ENCODE results near the gene NRAP. TPM values are rescaled to one million over a fixed set of nuclear protein-coding genes. Genes with fewer than 3 reads are reported as not detected.

NRAP gene
- total RNA-seq, 1 donor from 2014 or later, result not detected

DNA sequence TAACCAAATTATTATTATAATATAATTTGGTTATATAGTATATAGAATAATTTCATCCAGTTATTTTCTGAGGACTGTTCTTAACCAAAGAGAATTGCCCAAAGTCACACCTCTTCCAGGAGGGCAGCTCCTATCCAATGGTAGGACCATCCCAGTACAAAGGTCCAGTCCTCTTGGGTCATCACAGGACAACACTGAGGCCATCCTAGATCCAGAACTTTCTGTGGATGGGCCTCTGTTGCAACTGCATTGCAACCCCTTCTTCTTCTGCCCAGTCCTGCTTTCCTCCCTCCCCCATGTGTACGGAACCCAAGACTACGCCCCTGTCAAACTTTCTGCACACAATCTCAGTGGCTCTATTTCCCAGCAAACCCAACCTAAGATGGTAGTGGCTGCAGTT lies 116.4 kb downstream of the NRAP start:
- H3K36me3 Mint-ChIP-seq, result no peaks in the 10 kb centered on the region
- H3K9me3 Mint-ChIP-seq, result no peaks in the 10 kb centered on the region
- no peak overlapping the region for H3K27ac Mint-ChIP-seq
- DNase-seq (ENCODE audit: low spot score in 2 of 2, unreplicated experiment in 2 of 2), result no peak
- H3K27me3 Mint-ChIP-seq (ENCODE audit: low read depth), result peaks cover 20% of the 10 kb centered on the region
- H3K4me1 Mint-ChIP-seq, result no peaks in the 10 kb centered on the region
- TF ChIP-seq, protein P1, sequence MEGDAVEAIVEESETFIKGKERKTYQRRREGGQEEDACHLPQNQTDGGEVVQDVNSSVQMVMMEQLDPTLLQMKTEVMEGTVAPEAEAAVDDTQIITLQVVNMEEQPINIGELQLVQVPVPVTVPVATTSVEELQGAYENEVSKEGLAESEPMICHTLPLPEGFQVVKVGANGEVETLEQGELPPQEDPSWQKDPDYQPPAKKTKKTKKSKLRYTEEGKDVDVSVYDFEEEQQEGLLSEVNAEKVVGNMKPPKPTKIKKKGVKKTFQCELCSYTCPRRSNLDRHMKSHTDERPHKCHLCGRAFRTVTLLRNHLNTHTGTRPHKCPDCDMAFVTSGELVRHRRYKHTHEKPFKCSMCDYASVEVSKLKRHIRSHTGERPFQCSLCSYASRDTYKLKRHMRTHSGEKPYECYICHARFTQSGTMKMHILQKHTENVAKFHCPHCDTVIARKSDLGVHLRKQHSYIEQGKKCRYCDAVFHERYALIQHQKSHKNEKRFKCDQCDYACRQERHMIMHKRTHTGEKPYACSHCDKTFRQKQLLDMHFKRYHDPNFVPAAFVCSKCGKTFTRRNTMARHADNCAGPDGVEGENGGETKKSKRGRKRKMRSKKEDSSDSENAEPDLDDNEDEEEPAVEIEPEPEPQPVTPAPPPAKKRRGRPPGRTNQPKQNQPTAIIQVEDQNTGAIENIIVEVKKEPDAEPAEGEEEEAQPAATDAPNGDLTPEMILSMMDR (IDR thresholded peaks at IDR 0.05; ENCODE audit: unreplicated experiment), result no peak
- no peak overlapping the region for H3K4me3 Mint-ChIP-seq

DNA sequence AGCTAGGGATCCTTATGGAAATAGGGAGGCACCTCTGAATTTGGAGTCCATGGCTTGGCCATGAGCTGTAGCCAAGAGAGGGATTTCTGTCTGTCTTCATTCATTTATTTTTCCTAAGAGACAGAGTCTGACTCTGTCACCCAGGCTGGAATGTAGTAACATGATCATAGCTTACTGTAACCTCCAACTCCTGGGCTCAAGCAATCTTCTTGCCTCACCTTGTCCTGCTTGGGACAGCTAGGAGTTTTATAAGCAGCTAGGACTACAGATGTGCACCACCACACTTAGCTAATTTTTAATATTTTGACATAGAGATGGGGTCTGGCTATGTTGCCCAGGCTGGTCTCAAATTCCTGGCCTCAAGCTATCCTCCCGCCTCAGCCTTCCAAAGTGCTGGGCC lies 119.4 kb downstream of the NRAP start:
- Mint-ChIP-seq H3K36me3 (no peaks in the 10 kb centered on the region), H3K9me3 (no peaks in the 10 kb centered on the region), H3K4me1 (peaks cover 1% of the 10 kb centered on the region), H3K27me3 (ENCODE audit: low read depth) (peaks cover 22% of the 10 kb centered on the region), H3K4me3 (no peak overlapping the region), H3K27ac (no peak overlapping the region)
- DNase-seq (ENCODE audit: low spot score in 2 of 2, unreplicated experiment in 2 of 2), result no peak
- TF ChIP-seq, protein P1 (IDR thresholded peaks at IDR 0.05; ENCODE audit: unreplicated experiment), result no peak

DNA sequence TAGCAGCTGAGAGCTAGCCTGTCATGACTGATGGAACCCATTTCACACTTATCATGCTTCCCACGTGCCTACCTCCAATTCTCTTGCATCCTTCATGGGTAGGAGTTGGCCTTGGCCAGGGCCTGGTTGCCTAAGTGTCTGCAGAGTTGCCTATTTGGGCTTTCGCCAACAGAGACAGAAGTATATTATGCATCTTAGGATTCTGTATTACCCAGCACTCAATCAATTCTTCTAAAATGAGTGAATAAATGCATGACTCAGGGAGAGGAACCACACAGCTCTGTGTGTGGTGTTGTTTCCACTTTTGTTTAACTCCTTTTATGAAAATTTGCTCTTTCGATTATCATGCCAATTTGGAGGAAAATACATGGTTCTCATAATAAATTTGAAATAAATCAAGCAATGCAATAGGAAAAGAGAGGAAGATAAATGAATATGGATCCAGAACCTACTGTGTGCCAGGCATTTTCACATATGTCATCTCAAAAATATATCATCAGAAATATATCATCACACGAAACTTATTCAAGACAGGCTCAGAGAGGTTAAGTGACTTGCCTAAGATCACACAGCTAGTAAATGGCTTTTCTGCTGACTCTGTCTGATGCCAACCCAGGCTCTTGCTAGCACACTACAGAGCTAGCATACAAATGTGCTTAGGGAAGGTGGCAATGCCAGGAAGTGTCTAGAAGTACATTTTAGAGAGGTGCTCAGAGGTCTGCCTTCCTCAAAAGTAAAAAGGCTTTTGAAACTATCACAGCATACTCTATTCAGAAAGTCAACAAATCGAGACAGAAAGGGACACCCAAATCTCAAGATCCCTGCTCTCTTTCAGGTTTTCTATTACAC lies 120.5 kb downstream of the NRAP start:
- no peak for DNase-seq (ENCODE audit: low spot score in 2 of 2, unreplicated experiment in 2 of 2)
- H3K4me1 Mint-ChIP-seq, result peaks cover 1% of the 10 kb centered on the region
- TF ChIP-seq, protein P1 (IDR thresholded peaks at IDR 0.05; ENCODE audit: unreplicated experiment), result no peak
- H3K36me3 Mint-ChIP-seq, result no peaks in the 10 kb centered on the region
- H3K9me3 Mint-ChIP-seq, result no peaks in the 10 kb centered on the region
- no peak overlapping the region for H3K4me3 Mint-ChIP-seq
- H3K27me3 Mint-ChIP-seq (ENCODE audit: low read depth), result peaks cover 22% of the 10 kb centered on the region
- H3K27ac Mint-ChIP-seq, result no peak overlapping the region

- TF ChIP-seq, protein P1 (IDR thresholded peaks at IDR 0.05; ENCODE audit: unreplicated experiment), result no peak
- DNase-seq (ENCODE audit: low spot score in 2 of 2, unreplicated experiment in 2 of 2), result no peak
- Mint-ChIP-seq H3K27me3 (ENCODE audit: low read depth) (peaks cover 21% of the 10 kb centered on the region), H3K4me3 (no peak overlapping the region), H3K4me1 (peaks cover 1% of the 10 kb centered on the region), H3K27ac (no peak overlapping the region), H3K36me3 (no peaks in the 10 kb centered on the region), H3K9me3 (no peaks in the 10 kb centered on the region)
Observed at GRCh38 chr10:113541549-113541927, 122.3 kb downstream of the NRAP start.

DNA sequence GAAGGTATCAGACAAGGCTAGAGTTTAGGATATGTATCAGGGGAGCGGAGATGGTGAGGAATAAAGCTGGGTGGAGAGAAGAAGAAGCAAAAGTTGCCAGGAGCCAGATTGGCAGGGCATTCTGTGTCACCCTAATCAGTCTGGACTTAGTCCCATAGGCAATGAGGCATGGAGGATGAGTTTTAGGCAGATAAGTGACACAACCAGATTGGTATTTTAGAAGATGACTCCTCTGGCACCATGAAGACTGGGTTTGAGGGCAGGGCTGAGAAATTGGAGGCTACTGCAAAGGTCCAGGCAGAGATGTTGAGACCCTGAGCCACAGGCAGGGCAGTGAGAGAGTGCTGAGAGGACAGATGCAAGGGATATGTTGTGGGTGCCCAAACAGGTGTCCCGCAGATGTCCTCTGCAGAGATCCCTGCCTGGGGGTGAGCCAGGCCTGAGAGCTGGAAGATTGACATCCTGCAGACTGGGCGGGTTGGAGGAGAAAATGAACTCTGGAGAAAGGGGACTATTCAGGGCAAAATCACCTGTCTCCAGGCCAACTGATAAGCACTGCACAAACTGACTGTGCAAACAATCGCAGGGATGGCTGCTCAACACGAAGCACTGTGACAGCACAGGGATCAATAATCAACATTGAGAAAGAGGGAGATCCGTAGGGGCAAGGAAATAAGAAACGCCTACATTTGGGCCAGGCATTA lies 122.8 kb downstream of the NRAP start:
- peaks cover 17% of the 10 kb centered on the region for H3K27me3 Mint-ChIP-seq (ENCODE audit: low read depth)
- no peaks in the 10 kb centered on the region for H3K9me3 Mint-ChIP-seq
- H3K4me1 Mint-ChIP-seq, result peaks cover 1% of the 10 kb centered on the region
- H3K4me3 Mint-ChIP-seq, result no peak overlapping the region
- no peak overlapping the region for H3K27ac Mint-ChIP-seq
- TF ChIP-seq, protein P1 (IDR thresholded peaks at IDR 0.05; ENCODE audit: unreplicated experiment), result no peak
- no peak for DNase-seq (ENCODE audit: low spot score in 2 of 2, unreplicated experiment in 2 of 2)
- H3K36me3 Mint-ChIP-seq, result no peaks in the 10 kb centered on the region
